Measurements from ENCODE around the gene BCL2L15.

The BCL2L15 gene

GRCh38 chr1:113887402-113888175, at the start of gene BCL2L15:
Gene BCL2L15 (minus strand): TSS chr1:113887581. CDS start chr1:113887375, 206 bp downstream.
- Histone ChIP-seq H2AFZ (ENCODE audit: low read depth, low read length) (no peak within 1 kb of the TSS), H3K27me3 (ENCODE audit: insufficient read depth, low read length) (no peaks in the 10 kb centered on the region), H3K4me1 (ENCODE audit: insufficient read depth, low read length) (no peaks in the 10 kb centered on the region), H3K9me3 (ENCODE audit: low read length) (no peaks in the 10 kb centered on the region), H3K4me3 (ENCODE audit: low read length) (no peak within 1 kb of the TSS), H3K36me3 (ENCODE audit: insufficient read depth, low read length) (no peaks in the 10 kb centered on the region)

DNA sequence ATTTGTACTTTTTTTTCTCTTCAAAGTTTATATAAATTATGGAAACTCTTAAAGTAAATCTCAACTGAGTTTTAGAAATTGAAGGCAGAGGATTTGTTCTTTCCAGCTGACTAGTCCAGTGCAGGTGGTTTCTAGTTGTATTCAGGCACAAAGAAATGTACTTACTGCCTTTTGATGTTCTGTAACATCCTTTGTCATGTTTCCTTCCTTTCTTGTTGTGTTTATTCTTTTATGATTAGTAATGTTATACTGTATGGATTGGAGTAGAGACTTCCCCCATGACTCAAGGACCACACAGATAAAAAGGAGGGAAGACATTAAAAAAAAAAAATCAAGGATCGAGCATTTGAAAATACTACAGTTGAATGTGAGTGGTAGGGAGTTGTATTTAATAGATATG, 49.8 kb upstream of the BCL2L15 start:
- Histone ChIP-seq H3K9me3 (ENCODE audit: low read length) (peaks cover 2% of the 10 kb centered on the region), H2AFZ (ENCODE audit: low read depth, low read length) (no peak overlapping the region), H3K4me1 (ENCODE audit: insufficient read depth, low read length) (no peaks in the 10 kb centered on the region), H3K27me3 (ENCODE audit: insufficient read depth, low read length) (no peaks in the 10 kb centered on the region), H3K4me3 (ENCODE audit: low read length) (no peak overlapping the region), H3K36me3 (ENCODE audit: insufficient read depth, low read length) (peaks cover 14% of the 10 kb centered on the region)

DNA sequence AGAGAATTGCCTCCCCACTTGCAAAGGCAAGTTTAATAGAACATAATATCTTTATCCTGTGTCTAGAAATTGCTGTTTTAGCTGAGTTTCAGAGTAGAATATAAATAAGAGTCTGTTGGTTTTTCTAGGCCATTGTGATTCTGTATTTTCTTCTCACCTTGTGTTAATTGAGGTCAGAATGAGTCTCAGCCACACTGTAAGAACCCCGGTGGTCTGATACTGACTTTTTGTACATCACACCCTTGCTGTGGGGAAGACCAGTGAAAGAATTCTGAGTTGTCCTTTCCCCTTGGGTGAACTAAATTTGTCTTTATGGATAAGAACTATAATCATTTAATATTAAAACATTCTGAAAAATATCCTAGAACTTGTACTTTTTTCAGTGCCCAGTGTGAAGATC, 48.6 kb upstream of the BCL2L15 start:
- H3K4me1 ChIP-seq (ENCODE audit: insufficient read depth, low read length): peaks cover 10% of the 10 kb centered on the region
- no peaks in the 10 kb centered on the region for H3K27me3 ChIP-seq (ENCODE audit: insufficient read depth, low read length)
- H2AFZ ChIP-seq (ENCODE audit: low read depth, low read length): no peak overlapping the region
- peaks cover 2% of the 10 kb centered on the region for H3K9me3 ChIP-seq (ENCODE audit: low read length)
- peaks cover 8% of the 10 kb centered on the region for H3K36me3 ChIP-seq (ENCODE audit: insufficient read depth, low read length)
- no peak overlapping the region for H3K4me3 ChIP-seq (ENCODE audit: low read length)

GRCh38 chr1:113935176-113935575, 47.8 kb upstream of the BCL2L15 start:
- H3K27me3 ChIP-seq (ENCODE audit: insufficient read depth, low read length): no peaks in the 10 kb centered on the region
- peaks cover under 1% of the 10 kb centered on the region for H3K36me3 ChIP-seq (ENCODE audit: insufficient read depth, low read length)
- H3K4me1 ChIP-seq (ENCODE audit: insufficient read depth, low read length): peaks cover 15% of the 10 kb centered on the region
- no peak overlapping the region for H2AFZ ChIP-seq (ENCODE audit: low read depth, low read length)
- H3K4me3 ChIP-seq (ENCODE audit: low read length): no peak overlapping the region
- H3K9me3 ChIP-seq (ENCODE audit: low read length): peaks cover 2% of the 10 kb centered on the region

GRCh38 chr1:113934511-113935055, 47.2 kb upstream of the BCL2L15 start:
- peaks cover 18% of the 10 kb centered on the region for H3K4me1 ChIP-seq (ENCODE audit: insufficient read depth, low read length)
- H3K9me3 ChIP-seq (ENCODE audit: low read length): peaks cover 2% of the 10 kb centered on the region
- no peak overlapping the region for H2AFZ ChIP-seq (ENCODE audit: low read depth, low read length)
- H3K4me3 ChIP-seq (ENCODE audit: low read length): no peak overlapping the region
- no peaks in the 10 kb centered on the region for H3K36me3 ChIP-seq (ENCODE audit: insufficient read depth, low read length)
- no peaks in the 10 kb centered on the region for H3K27me3 ChIP-seq (ENCODE audit: insufficient read depth, low read length)

GRCh38 chr1:113934006-113934405, 46.6 kb upstream of the BCL2L15 start:
- Histone ChIP-seq H3K27me3 (ENCODE audit: insufficient read depth, low read length) (no peaks in the 10 kb centered on the region), H3K4me1 (ENCODE audit: insufficient read depth, low read length) (peaks cover 19% of the 10 kb centered on the region), H3K9me3 (ENCODE audit: low read length) (peaks cover 2% of the 10 kb centered on the region), H3K36me3 (ENCODE audit: insufficient read depth, low read length) (no peaks in the 10 kb centered on the region), H2AFZ (ENCODE audit: low read depth, low read length) (no peak overlapping the region), H3K4me3 (ENCODE audit: low read length) (no peak overlapping the region)

- Histone ChIP-seq H3K36me3 (ENCODE audit: insufficient read depth, low read length) (no peaks in the 10 kb centered on the region), H2AFZ (ENCODE audit: low read depth, low read length) (no peak overlapping the region), H3K27me3 (ENCODE audit: insufficient read depth, low read length) (no peaks in the 10 kb centered on the region), H3K4me3 (ENCODE audit: low read length) (peak overlapping the region; percentile 78), H3K4me1 (ENCODE audit: insufficient read depth, low read length) (peaks cover 30% of the 10 kb centered on the region), H3K9me3 (ENCODE audit: low read length) (peaks cover 2% of the 10 kb centered on the region)
Observed at GRCh38 chr1:113931451-113931851, 44.1 kb upstream of the BCL2L15 start.

GRCh38 chr1:113930499-113931161, 43.2 kb upstream of the BCL2L15 start:
- H3K27me3 ChIP-seq (ENCODE audit: insufficient read depth, low read length): no peaks in the 10 kb centered on the region
- peaks cover 2% of the 10 kb centered on the region for H3K9me3 ChIP-seq (ENCODE audit: low read length)
- peak overlapping the region; percentile 58 for H2AFZ ChIP-seq (ENCODE audit: low read depth, low read length)
- peak overlapping the region; percentile 78 for H3K4me3 ChIP-seq (ENCODE audit: low read length)
- H3K4me1 ChIP-seq (ENCODE audit: insufficient read depth, low read length): peaks cover 30% of the 10 kb centered on the region
- H3K36me3 ChIP-seq (ENCODE audit: insufficient read depth, low read length): no peaks in the 10 kb centered on the region

GRCh38 chr1:113929750-113930498, 42.5 kb upstream of the BCL2L15 start:
- H3K4me1 ChIP-seq (ENCODE audit: insufficient read depth, low read length): peaks cover 30% of the 10 kb centered on the region
- H3K36me3 ChIP-seq (ENCODE audit: insufficient read depth, low read length): no peaks in the 10 kb centered on the region
- peak overlapping the region; percentile 78 for H3K4me3 ChIP-seq (ENCODE audit: low read length)
- H3K9me3 ChIP-seq (ENCODE audit: low read length): no peaks in the 10 kb centered on the region
- no peaks in the 10 kb centered on the region for H3K27me3 ChIP-seq (ENCODE audit: insufficient read depth, low read length)
- H2AFZ ChIP-seq (ENCODE audit: low read depth, low read length): peak overlapping the region; percentile 58

GRCh38 chr1:113928941-113929749, 41.8 kb upstream of the BCL2L15 start, which contains the start of gene HIPK1:
Gene HIPK1 (plus strand): TSS chr1:113929324.
- Histone ChIP-seq H2AFZ (ENCODE audit: low read depth, low read length) (peak within 1 kb of the TSS; percentile 70), H3K36me3 (ENCODE audit: insufficient read depth, low read length) (no peaks in the 10 kb centered on the region), H3K9me3 (ENCODE audit: low read length) (no peaks in the 10 kb centered on the region), H3K4me1 (ENCODE audit: insufficient read depth, low read length) (peaks cover 30% of the 10 kb centered on the region), H3K27me3 (ENCODE audit: insufficient read depth, low read length) (no peaks in the 10 kb centered on the region), H3K4me3 (ENCODE audit: low read length) (peak within 1 kb of the TSS; percentile 78)

GRCh38 chr1:113928187-113928930, 41.0 kb upstream of the BCL2L15 start:
- Histone ChIP-seq H2AFZ (ENCODE audit: low read depth, low read length) (peak overlapping the region; percentile 70), H3K36me3 (ENCODE audit: insufficient read depth, low read length) (no peaks in the 10 kb centered on the region), H3K4me3 (ENCODE audit: low read length) (peak overlapping the region; percentile 78), H3K4me1 (ENCODE audit: insufficient read depth, low read length) (peaks cover 30% of the 10 kb centered on the region), H3K27me3 (ENCODE audit: insufficient read depth, low read length) (peaks cover under 1% of the 10 kb centered on the region), H3K9me3 (ENCODE audit: low read length) (no peaks in the 10 kb centered on the region)

GRCh38 chr1:113924473-113924872, 37.1 kb upstream of the BCL2L15 start:
- Histone ChIP-seq H3K9me3 (ENCODE audit: low read length) (no peaks in the 10 kb centered on the region), H2AFZ (ENCODE audit: low read depth, low read length) (no peak overlapping the region), H3K27me3 (ENCODE audit: insufficient read depth, low read length) (peaks cover 3% of the 10 kb centered on the region), H3K4me1 (ENCODE audit: insufficient read depth, low read length) (peaks cover 12% of the 10 kb centered on the region), H3K36me3 (ENCODE audit: insufficient read depth, low read length) (no peaks in the 10 kb centered on the region), H3K4me3 (ENCODE audit: low read length) (no peak overlapping the region)
